Smooth muscle cell (in vitro differentiated cells): ENCODE results near the gene NNMT. TPM values are rescaled to one million over a fixed set of nuclear protein-coding genes. Genes with fewer than 3 reads are reported as not detected.

Source experiments
- DNase-seq: peaks from one replicate; lab custom pipeline; 2025; ENCODE audit not compliant: unreplicated experiment; lab: John Stamatoyannopoulos, UW
- H2AFZ ChIP-seq: fragments of 200-600 bp; sonication (generic); 2 replicates; pipeline ENCODE4 v1.6.0; 2016; ENCODE audit warnings: antibody characterized with exemption, low read depth, mild to moderate bottlenecking
- H3F3A ChIP-seq: fragments of 200-600 bp; sonication (generic); 2 replicates; pipeline ENCODE4 v1.6.0; 2017; ENCODE audit warnings: antibody characterized with exemption, low read depth
- H3K27ac ChIP-seq: fragments of 200-600 bp; sonication (generic); 2 replicates; pipeline ENCODE4 v1.5.1; 2016; ENCODE audit warnings: low read depth, mild to moderate bottlenecking
- H3K27me3 ChIP-seq: fragments of 200-600 bp; sonication (generic); 2 replicates; pipeline ENCODE4 v1.6.1; 2016; ENCODE audit warnings: low read depth, mild to moderate bottlenecking
- H3K36me3 ChIP-seq: fragments of 200-600 bp; sonication (generic); 2 replicates; pipeline ENCODE4 v1.5.1; 2016; ENCODE audit warnings: low read depth
- H3K4me1 ChIP-seq: fragments of 200-600 bp; sonication (generic); 2 replicates; pipeline ENCODE4 v1.5.1; 2016; ENCODE audit warnings: low read depth
- H3K4me2 ChIP-seq: fragments of 200-600 bp; sonication (generic); 2 replicates; pipeline ENCODE4 v1.6.0; 2016; ENCODE audit warnings: mild to moderate bottlenecking
- H3K4me3 ChIP-seq: fragments of 200-600 bp; sonication (generic); 2 replicates; pipeline ENCODE4 v1.5.1; 2016; ENCODE audit warnings: mild to moderate bottlenecking
- H3K79me2 ChIP-seq: fragments of 200-600 bp; sonication (generic); 2 replicates; pipeline ENCODE4 v1.6.0; 2016; ENCODE audit warnings: low read depth, mild to moderate bottlenecking
- H3K9ac ChIP-seq: fragments of 200-600 bp; sonication (generic); 2 replicates; pipeline ENCODE4 v1.6.0; 2016; ENCODE audit warnings: low read depth
- H3K9me3 ChIP-seq: fragments of 200-600 bp; sonication (generic); replicated peaks from 2 replicates; pipeline ENCODE4 v1.5.1; 2016; ENCODE audit warnings: low read depth
- H4K20me1 ChIP-seq: fragments of 200-600 bp; sonication (generic); 2 replicates; pipeline ENCODE4 v1.6.0; 2016; ENCODE audit warnings: low read depth
- CTCF ChIP-seq: fragments of 200-600 bp; sonication (generic); IDR thresholded peaks from 2 replicates; pipeline ENCODE4 v1.5.1; 2017; ENCODE audit warnings: borderline replicate concordance, mild to moderate bottlenecking, antibody characterized with exemption; ENCODE audit not compliant: insufficient read depth, poor library complexity, severe bottlenecking
- WGBS: methylation state at CpG from one replicate; pipeline ENCODE4 v1.1.7; 2016; ENCODE audit warnings: low lambda C conversion rate; 5-methylcytosine and 5-hydroxymethylcytosine counted together
- polyA plus RNA-seq: library from polyadenylated mRNA; unstranded; fragments of >200 nt; fragmentation: Nextera tagmentation; extraction: Ambion mirVana; gene quantifications from 2 replicates; pipeline ENCODE4 v1.2.1, GENCODE V29; 2016
- total RNA-seq: library from RNA; depleted of rRNA; stranded (reverse); fragments of >200 nt; gene quantifications from 2 replicates; pipeline ENCODE4 v1.2.3, GENCODE V29; 2014

The NNMT gene
- total and polyA plus RNA-seq, 2 experiments from 2014 or later: 397 to 814 TPM

GRCh38 chr11:114278342-114279065, 17.7 kb upstream of the NNMT start:
- Histone ChIP-seq H3F3A (no peaks in the 10 kb centered on the region), H3K4me2 (no peak overlapping the region), H3K36me3 (no peaks in the 10 kb centered on the region), H3K79me2 (no peaks in the 10 kb centered on the region), H4K20me1 (no peaks in the 10 kb centered on the region), H3K9ac (no peak overlapping the region), H3K9me3 (no peaks in the 10 kb centered on the region), H3K4me3 (no peak overlapping the region), H3K27ac (no peak overlapping the region), H3K27me3 (peaks cover 34% of the 10 kb centered on the region), H3K4me1 (no peaks in the 10 kb centered on the region), H2AFZ (no peak overlapping the region)
- DNase-seq: no peak
- no peak for TF ChIP-seq CTCF
- WGBS: 87% methylated on average over 4 of the region's 4 CpGs

- Histone ChIP-seq H3K27ac (no peak overlapping the region), H4K20me1 (no peaks in the 10 kb centered on the region)
- DNase-seq: no peak
Measured at GRCh38 chr11:114279792-114280546, 16.2 kb upstream of the NNMT start.

GRCh38 chr11:114280696-114281095, 15.5 kb upstream of the NNMT start:
- peak overlapping the region; percentile 57 for H2AFZ ChIP-seq
- H3F3A ChIP-seq: no peaks in the 10 kb centered on the region
- no peak overlapping the region for H3K4me2 ChIP-seq
- no peaks in the 10 kb centered on the region for H3K79me2 ChIP-seq
- H3K9ac ChIP-seq: no peak overlapping the region
- peak; percentile 76 for TF ChIP-seq CTCF
- H3K9me3 ChIP-seq: no peaks in the 10 kb centered on the region
- no peak overlapping the region for H3K27ac ChIP-seq
- H4K20me1 ChIP-seq: no peaks in the 10 kb centered on the region
- no peaks in the 10 kb centered on the region for H3K36me3 ChIP-seq
- H3K27me3 ChIP-seq: peaks cover 15% of the 10 kb centered on the region
- DNase-seq: peak; percentile 34
- H3K4me1 ChIP-seq: no peaks in the 10 kb centered on the region
- 28% methylated on average over 6 of the region's 6 CpGs for WGBS
- H3K4me3 ChIP-seq: no peak overlapping the region

More at GRCh38 chr11:114279792-114280546, 16.2 kb upstream of the NNMT start:
- no peaks in the 10 kb centered on the region for H3K36me3 ChIP-seq
- no peak overlapping the region for H3K4me2 ChIP-seq
- H3K9ac ChIP-seq: no peak overlapping the region
- no peaks in the 10 kb centered on the region for H3K79me2 ChIP-seq
- H3K27me3 ChIP-seq: peaks cover 22% of the 10 kb centered on the region
- TF ChIP-seq CTCF: no peak
- H2AFZ ChIP-seq: no peak overlapping the region
- no peak overlapping the region for H3K4me3 ChIP-seq
- no peaks in the 10 kb centered on the region for H3F3A ChIP-seq
- H3K4me1 ChIP-seq: no peaks in the 10 kb centered on the region
- WGBS: 86% methylated on average over 9 of the region's 9 CpGs
- H3K9me3 ChIP-seq: no peaks in the 10 kb centered on the region
